ENCODE data around the gene CYP4F11.

DNA sequence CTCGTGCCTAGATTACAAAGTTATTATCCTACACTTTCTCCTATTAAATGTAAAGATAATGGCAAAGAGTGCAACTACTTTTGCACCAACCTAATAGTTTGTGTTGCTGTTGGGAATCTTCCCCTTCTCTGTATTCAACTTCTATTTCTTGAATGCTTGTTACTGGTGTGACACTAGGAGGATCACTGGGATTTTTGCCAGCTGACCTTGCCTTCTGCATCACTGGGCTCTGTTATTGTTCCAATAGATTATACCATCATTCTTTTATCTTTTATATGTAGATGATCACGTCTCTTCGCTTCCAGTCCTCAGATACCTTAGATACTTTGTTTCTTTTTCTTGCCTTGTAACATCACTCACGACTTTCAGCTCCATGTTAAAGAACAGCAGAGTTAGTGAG lies 11.0 kb upstream of the CYP4F11 start:
- TF ChIP-seq POLR2A (IDR thresholded peaks at IDR 0.05; ENCODE audit: low read depth, low read length): no peak
- TF ChIP-seq, protein P1, sequence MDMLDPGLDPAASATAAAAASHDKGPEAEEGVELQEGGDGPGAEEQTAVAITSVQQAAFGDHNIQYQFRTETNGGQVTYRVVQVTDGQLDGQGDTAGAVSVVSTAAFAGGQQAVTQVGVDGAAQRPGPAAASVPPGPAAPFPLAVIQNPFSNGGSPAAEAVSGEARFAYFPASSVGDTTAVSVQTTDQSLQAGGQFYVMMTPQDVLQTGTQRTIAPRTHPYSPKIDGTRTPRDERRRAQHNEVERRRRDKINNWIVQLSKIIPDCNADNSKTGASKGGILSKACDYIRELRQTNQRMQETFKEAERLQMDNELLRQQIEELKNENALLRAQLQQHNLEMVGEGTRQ (IDR thresholded peaks at IDR 0.05; ENCODE audit: low read depth, low read length): no peak
- TF ChIP-seq, protein P2, sequence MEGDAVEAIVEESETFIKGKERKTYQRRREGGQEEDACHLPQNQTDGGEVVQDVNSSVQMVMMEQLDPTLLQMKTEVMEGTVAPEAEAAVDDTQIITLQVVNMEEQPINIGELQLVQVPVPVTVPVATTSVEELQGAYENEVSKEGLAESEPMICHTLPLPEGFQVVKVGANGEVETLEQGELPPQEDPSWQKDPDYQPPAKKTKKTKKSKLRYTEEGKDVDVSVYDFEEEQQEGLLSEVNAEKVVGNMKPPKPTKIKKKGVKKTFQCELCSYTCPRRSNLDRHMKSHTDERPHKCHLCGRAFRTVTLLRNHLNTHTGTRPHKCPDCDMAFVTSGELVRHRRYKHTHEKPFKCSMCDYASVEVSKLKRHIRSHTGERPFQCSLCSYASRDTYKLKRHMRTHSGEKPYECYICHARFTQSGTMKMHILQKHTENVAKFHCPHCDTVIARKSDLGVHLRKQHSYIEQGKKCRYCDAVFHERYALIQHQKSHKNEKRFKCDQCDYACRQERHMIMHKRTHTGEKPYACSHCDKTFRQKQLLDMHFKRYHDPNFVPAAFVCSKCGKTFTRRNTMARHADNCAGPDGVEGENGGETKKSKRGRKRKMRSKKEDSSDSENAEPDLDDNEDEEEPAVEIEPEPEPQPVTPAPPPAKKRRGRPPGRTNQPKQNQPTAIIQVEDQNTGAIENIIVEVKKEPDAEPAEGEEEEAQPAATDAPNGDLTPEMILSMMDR (conservative IDR thresholded peaks at IDR 0.05; ENCODE audit: low read depth, low read length): no peak
- TF ChIP-seq RAD21 (IDR thresholded peaks at IDR 0.05; ENCODE audit: low read length): no peak

All from IMR-90 (cell line).